Measurements from ENCODE around the gene GYPC.

Gene GYPC

DNA sequence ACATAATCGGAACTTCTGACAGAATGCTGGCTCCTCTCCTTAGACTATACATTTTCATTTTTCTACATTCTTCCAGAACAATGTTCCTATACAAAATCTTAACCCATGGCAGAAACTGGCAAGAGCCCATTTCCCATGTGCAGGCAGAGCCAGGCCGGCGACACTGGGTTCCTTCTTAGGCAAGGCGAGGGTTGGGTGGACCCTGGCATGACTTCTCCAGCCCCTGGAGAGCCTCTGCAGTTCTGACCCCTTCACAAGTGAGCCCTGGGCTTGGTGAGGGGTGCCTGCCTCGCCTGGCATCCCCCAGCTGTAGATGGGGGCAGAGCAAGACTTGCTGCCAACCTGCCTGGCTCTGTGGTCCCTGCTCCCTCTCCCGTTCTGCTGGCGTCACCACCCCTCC lies 5.0 kb downstream of the GYPC start:
- Histone ChIP-seq H3K9ac (ENCODE audit: low read length) (no peak overlapping the region), H3K36me3 (ENCODE audit: insufficient read depth, low read length) (no peaks in the 10 kb centered on the region), H3K9me3 (ENCODE audit: low read length) (no peaks in the 10 kb centered on the region), H3K4me1 (ENCODE audit: insufficient read depth, low read length) (peaks cover 80% of the 10 kb centered on the region), H3K27ac (ENCODE audit: low read depth, low read length) (no peak overlapping the region), H3K27me3 (ENCODE audit: control insufficient read depth in 1 of 2, insufficient read depth in 2 of 2, low read length in 2 of 2) (no peaks in the 10 kb centered on the region), H3K4me3 (ENCODE audit: low read depth in 1 of 2, low read length in 2 of 2) (no peak overlapping the region)

DNA sequence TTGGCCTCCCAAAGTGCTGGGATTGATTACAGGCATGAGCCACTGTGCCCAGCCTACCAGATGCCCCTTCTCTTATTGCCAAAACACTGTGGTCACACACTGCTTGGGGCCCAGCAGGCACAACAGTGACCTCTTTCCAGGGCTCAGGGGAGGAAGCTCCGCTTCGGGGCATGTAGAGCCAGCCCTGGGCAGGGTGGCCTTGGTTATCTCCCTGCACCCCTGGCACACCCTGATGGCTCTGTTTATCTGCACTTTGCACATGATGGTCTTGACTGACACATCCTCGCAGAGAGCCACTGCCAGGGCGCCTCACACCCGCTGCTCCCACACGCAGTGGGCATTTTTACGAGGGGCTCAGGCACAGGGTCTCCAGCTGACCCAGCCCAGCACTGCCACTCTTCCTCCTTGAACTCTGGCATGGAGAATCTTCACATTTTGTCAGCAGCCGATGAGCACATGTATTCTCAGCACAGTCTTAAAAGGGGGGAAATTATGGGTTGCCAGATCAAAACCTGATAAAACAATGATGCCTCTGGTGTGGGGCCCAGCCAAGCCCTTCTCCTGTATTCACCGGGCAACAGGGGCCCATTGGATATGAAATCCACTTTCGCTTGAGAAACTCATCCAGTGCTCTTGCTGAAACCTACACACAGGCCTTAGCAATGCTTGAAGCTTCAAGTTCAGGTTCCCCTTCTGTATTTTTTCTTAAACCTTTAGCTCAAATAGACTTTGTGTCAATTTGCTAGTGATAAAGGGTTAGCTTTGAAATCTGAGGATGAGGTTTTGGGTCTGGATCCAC lies 5.9 kb downstream of the GYPC start:
- Histone ChIP-seq H3K27me3 (ENCODE audit: control insufficient read depth in 1 of 2, insufficient read depth in 2 of 2, low read length in 2 of 2) (no peaks in the 10 kb centered on the region), H3K9ac (ENCODE audit: low read length) (no peak overlapping the region), H3K4me1 (ENCODE audit: insufficient read depth, low read length) (peaks cover 89% of the 10 kb centered on the region), H3K9me3 (ENCODE audit: low read length) (no peaks in the 10 kb centered on the region), H3K36me3 (ENCODE audit: insufficient read depth, low read length) (no peaks in the 10 kb centered on the region), H3K27ac (ENCODE audit: low read depth, low read length) (no peak overlapping the region), H3K4me3 (ENCODE audit: low read depth in 1 of 2, low read length in 2 of 2) (no peak overlapping the region)

DNA sequence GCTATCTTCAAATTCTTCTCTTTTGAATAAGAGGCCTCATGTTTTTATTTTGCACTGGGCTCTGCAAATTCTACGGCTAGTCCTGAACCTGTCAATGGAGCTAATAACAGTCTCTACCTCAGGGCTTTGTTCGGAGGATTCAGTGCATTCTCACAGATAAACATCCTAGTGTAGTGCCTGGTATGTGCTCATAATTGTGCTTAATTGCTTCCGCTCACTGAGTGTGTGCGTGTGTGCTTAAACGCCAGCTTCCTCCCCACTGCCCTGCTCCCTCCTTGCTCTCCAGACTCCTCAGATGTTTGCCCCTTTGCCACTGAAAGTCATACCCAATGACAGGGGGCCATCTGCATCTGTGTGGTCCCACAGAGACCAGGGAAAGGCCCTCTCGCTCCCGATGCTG lies 6.7 kb downstream of the GYPC start:
- Histone ChIP-seq H3K4me1 (ENCODE audit: insufficient read depth, low read length) (peaks cover 87% of the 10 kb centered on the region), H3K27ac (ENCODE audit: low read depth, low read length) (no peak overlapping the region), H3K27me3 (ENCODE audit: control insufficient read depth in 1 of 2, insufficient read depth in 2 of 2, low read length in 2 of 2) (no peaks in the 10 kb centered on the region), H3K9me3 (ENCODE audit: low read length) (no peaks in the 10 kb centered on the region), H3K9ac (ENCODE audit: low read length) (no peak overlapping the region), H3K4me3 (ENCODE audit: low read depth in 1 of 2, low read length in 2 of 2) (no peak overlapping the region), H3K36me3 (ENCODE audit: insufficient read depth, low read length) (no peaks in the 10 kb centered on the region)

DNA sequence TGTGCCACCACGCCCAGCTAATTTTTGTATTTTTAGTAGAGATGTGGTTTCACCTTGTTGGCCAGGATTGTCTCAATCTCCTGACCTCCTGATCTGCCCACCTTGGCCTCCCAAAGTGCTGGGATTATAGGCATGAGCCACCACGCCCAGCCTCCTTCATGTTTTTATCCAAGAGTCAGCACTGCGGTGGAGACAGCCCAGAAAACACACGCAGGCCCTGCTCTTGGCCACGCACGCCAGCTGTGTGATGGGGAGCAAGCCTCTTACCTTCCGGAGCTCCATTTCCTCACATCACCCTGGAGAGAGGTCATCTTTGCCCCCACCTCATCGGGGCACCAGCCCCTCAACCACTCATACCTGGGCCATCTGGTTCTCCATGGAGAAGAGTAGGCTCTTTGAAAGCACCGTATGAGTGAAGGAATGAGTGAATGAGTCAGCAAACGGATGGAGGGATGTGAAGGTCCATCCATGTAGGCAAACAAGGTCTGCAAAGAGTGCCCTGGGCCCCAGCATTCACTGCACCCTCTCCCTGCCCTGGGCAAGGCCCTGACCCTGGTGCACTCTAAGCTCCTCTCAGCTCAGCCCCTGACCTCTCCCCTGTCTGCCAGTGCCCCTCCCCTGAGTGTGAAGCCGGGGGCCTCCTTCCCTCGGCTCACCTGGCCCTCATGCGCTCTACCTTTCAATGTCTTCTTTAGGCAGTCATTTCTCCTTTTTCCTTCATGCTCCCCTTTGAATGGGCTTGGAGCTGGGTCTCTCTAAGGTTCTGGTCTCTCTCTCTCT lies 7.4 kb downstream of the GYPC start:
- no peaks in the 10 kb centered on the region for H3K27me3 ChIP-seq (ENCODE audit: control insufficient read depth in 1 of 2, insufficient read depth in 2 of 2, low read length in 2 of 2)
- no peak overlapping the region for H3K9ac ChIP-seq (ENCODE audit: low read length)
- no peak overlapping the region for H3K4me3 ChIP-seq (ENCODE audit: low read depth in 1 of 2, low read length in 2 of 2)
- H3K27ac ChIP-seq (ENCODE audit: low read depth, low read length), result no peak overlapping the region
- no peaks in the 10 kb centered on the region for H3K9me3 ChIP-seq (ENCODE audit: low read length)
- H3K36me3 ChIP-seq (ENCODE audit: insufficient read depth, low read length), result peaks cover under 1% of the 10 kb centered on the region
- peaks cover 79% of the 10 kb centered on the region for H3K4me1 ChIP-seq (ENCODE audit: insufficient read depth, low read length)

DNA sequence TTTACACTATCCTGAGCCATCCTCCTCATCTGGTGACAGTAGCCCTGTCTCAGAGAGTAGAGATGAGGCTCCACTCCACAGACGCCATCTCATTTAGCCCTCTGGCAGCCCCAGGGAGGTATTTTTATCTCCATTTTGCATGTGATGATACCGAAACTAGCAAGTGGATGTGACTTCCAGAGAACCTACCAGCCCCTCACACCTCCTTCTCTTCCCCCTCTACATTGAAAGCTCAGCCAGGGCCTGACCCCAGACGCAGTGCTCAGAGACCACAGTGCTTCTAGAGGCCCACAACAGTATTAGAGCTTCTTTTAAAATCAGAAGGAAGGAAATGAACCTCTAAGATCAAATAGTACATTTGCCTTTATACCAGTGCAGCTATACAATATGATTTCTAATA lies 8.3 kb downstream of the GYPC start:
- Histone ChIP-seq H3K9ac (ENCODE audit: low read length) (no peak overlapping the region), H3K4me3 (ENCODE audit: low read depth in 1 of 2, low read length in 2 of 2) (no peak overlapping the region), H3K36me3 (ENCODE audit: insufficient read depth, low read length) (peaks cover 9% of the 10 kb centered on the region), H3K27me3 (ENCODE audit: control insufficient read depth in 1 of 2, insufficient read depth in 2 of 2, low read length in 2 of 2) (no peaks in the 10 kb centered on the region), H3K4me1 (ENCODE audit: insufficient read depth, low read length) (peaks cover 75% of the 10 kb centered on the region), H3K9me3 (ENCODE audit: low read length) (no peaks in the 10 kb centered on the region), H3K27ac (ENCODE audit: low read depth, low read length) (no peak overlapping the region)

DNA sequence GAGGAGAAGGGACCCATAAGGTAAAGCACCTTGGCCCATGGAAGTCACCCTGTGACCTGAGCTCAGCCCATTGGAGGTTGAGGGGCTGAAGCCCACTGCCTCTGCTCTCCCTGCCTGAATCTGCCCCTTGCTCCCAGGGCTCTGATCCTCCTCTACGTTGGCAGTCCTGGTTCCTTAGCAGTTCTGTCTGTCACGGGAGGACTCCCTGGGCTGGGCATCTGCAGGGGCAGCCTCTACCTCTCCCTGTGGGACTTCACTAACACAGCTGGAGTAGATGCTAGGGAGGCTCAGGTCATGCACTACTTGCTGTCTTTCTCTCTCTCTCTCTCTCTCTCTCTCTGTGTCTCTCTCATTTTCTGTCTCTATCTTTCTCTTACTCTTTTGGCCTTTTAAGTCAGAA lies 8.7 kb downstream of the GYPC start:
- Histone ChIP-seq H3K27ac (ENCODE audit: low read depth, low read length) (no peak overlapping the region), H3K9me3 (ENCODE audit: low read length) (no peaks in the 10 kb centered on the region), H3K36me3 (ENCODE audit: insufficient read depth, low read length) (peaks cover 11% of the 10 kb centered on the region), H3K9ac (ENCODE audit: low read length) (no peak overlapping the region), H3K27me3 (ENCODE audit: control insufficient read depth in 1 of 2, insufficient read depth in 2 of 2, low read length in 2 of 2) (no peaks in the 10 kb centered on the region), H3K4me1 (ENCODE audit: insufficient read depth, low read length) (peaks cover 75% of the 10 kb centered on the region), H3K4me3 (ENCODE audit: low read depth in 1 of 2, low read length in 2 of 2) (no peak overlapping the region)

DNA sequence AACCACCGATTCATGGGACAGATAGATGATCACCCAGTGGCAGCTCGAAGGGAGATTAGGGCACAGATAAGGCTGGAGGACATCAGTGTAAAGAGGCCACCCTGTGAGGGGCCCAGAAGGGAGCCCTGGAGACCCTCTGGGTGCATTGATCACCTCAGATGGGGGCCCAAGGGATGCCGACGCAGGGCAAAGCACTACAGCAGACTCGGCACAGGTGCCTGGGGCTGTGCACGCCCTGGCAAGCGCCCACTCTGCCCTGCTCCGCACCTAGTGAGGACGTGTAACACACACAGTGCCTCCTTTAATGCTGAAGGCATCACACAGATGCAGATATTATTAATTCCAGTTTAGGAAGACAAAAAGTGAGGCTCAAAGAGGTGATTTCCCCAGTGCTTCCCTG lies 9.5 kb downstream of the GYPC start:
- Histone ChIP-seq H3K27me3 (ENCODE audit: control insufficient read depth in 1 of 2, insufficient read depth in 2 of 2, low read length in 2 of 2) (no peaks in the 10 kb centered on the region), H3K9ac (ENCODE audit: low read length) (no peak overlapping the region), H3K9me3 (ENCODE audit: low read length) (no peaks in the 10 kb centered on the region), H3K4me3 (ENCODE audit: low read depth in 1 of 2, low read length in 2 of 2) (no peak overlapping the region), H3K4me1 (ENCODE audit: insufficient read depth, low read length) (peaks cover 75% of the 10 kb centered on the region), H3K36me3 (ENCODE audit: insufficient read depth, low read length) (peaks cover 11% of the 10 kb centered on the region), H3K27ac (ENCODE audit: low read depth, low read length) (no peak overlapping the region)

DNA sequence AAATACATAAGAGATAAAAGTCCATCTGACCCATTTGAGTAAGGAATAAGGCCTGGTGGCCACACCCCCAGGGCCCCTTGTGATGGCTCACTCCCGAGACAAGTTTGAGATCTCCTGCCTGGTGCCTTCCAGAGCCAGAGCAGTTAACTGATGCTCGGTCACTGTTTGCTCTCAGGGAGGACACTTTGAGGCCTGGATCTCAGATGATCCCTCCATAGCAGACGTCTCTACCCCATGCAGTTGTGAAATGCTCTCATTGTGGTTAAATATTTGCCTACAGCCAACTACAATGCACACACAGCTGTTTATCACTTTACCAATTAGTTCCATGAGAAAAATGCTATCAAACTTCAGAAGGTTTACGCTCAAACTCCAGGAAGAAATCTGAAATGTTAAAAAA lies 12.3 kb downstream of the GYPC start:
- H3K36me3 ChIP-seq (ENCODE audit: insufficient read depth, low read length), result peaks cover 15% of the 10 kb centered on the region
- peaks cover 52% of the 10 kb centered on the region for H3K4me1 ChIP-seq (ENCODE audit: insufficient read depth, low read length)
- no peaks in the 10 kb centered on the region for H3K9me3 ChIP-seq (ENCODE audit: low read length)
- H3K27ac ChIP-seq (ENCODE audit: low read depth, low read length), result no peak overlapping the region
- no peak overlapping the region for H3K9ac ChIP-seq (ENCODE audit: low read length)
- no peak overlapping the region for H3K4me3 ChIP-seq (ENCODE audit: low read depth in 1 of 2, low read length in 2 of 2)
- no peaks in the 10 kb centered on the region for H3K27me3 ChIP-seq (ENCODE audit: control insufficient read depth in 1 of 2, insufficient read depth in 2 of 2, low read length in 2 of 2)

DNA sequence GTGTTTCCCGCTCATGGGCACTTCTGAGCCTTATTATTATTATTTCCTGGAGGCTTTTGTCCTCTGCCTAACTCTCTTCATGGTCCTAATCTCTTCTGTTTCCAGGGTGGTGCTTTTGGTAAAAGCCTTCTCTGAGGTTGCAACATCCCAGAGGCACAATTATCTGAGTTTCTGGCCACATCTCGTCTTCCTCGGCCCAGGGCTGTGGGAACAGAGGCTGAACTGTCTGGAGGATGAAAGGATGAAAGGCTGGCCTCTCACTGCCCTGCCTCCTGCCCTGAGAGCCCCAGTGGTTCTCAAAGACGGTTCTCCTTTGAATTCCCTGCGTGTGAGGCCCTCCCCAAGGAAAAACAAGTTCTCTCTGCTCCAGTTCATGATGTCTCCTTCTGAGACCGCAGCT lies 13.8 kb downstream of the GYPC start:
- no peaks in the 10 kb centered on the region for H3K9me3 ChIP-seq (ENCODE audit: low read length)
- H3K27me3 ChIP-seq (ENCODE audit: control insufficient read depth in 1 of 2, insufficient read depth in 2 of 2, low read length in 2 of 2), result no peaks in the 10 kb centered on the region
- peaks cover 37% of the 10 kb centered on the region for H3K4me1 ChIP-seq (ENCODE audit: insufficient read depth, low read length)
- no peak overlapping the region for H3K4me3 ChIP-seq (ENCODE audit: low read depth in 1 of 2, low read length in 2 of 2)
- H3K9ac ChIP-seq (ENCODE audit: low read length), result no peak overlapping the region
- H3K36me3 ChIP-seq (ENCODE audit: insufficient read depth, low read length), result peaks cover 19% of the 10 kb centered on the region
- H3K27ac ChIP-seq (ENCODE audit: low read depth, low read length), result no peak overlapping the region

DNA sequence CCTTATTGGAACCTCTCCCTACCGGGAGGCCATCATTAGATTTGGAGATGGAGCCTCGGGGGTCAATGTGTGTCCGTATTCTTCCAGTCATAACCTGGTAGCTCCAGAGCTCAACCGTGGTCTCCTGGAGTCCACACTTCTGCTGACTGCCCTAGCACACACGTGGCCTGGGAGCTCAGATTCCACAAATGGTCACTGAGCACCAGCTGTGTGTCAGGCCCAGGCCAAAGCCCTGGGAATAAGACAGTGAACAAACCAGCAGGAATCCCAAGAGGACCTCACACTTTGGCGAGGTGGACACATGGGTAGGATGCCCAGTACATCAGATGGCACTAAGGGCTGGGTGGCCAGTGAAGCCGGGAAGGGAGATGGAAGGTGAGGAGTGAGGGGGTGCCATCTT lies 15.5 kb downstream of the GYPC start:
- Histone ChIP-seq H3K4me1 (ENCODE audit: insufficient read depth, low read length) (peaks cover 22% of the 10 kb centered on the region), H3K27ac (ENCODE audit: low read depth, low read length) (no peak overlapping the region), H3K36me3 (ENCODE audit: insufficient read depth, low read length) (peaks cover 19% of the 10 kb centered on the region), H3K4me3 (ENCODE audit: low read depth in 1 of 2, low read length in 2 of 2) (no peak overlapping the region), H3K9me3 (ENCODE audit: low read length) (no peaks in the 10 kb centered on the region), H3K27me3 (ENCODE audit: control insufficient read depth in 1 of 2, insufficient read depth in 2 of 2, low read length in 2 of 2) (no peaks in the 10 kb centered on the region), H3K9ac (ENCODE audit: low read length) (no peak overlapping the region)

DNA sequence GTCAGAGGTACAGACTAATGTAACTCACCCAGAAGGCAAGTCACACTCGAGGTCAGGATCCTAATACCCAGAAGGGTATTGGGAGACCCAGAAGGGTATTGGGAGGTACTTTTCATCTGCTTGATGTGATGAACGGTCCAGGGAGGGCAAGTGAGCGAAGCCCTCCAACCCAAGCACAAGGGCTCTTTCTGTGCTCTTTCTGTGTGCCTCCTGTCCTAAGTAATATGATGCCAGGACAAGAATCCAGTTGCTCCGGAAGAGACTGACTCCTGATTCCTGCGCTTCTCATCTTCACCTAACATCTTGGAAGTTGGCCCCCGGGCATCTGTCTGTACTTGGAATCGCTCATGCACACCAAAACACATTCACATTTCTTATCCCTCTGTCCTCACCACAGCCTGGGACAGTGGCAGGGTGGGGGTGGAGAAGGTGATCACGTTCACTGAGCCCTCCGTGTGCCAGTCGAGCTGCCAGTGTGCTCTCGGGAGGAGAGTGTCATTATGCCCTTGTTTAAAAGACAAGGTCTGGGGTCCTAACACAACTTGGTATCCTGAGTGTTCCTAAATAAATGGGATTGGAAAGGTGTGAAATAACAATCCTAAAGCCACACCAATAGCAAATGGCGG lies 17.1 kb downstream of the GYPC start:
- Histone ChIP-seq H3K27ac (ENCODE audit: low read depth, low read length) (no peak overlapping the region), H3K4me3 (ENCODE audit: low read depth in 1 of 2, low read length in 2 of 2) (no peak overlapping the region), H3K27me3 (ENCODE audit: control insufficient read depth in 1 of 2, insufficient read depth in 2 of 2, low read length in 2 of 2) (no peaks in the 10 kb centered on the region), H3K4me1 (ENCODE audit: insufficient read depth, low read length) (peaks cover 22% of the 10 kb centered on the region), H3K9me3 (ENCODE audit: low read length) (no peaks in the 10 kb centered on the region), H3K9ac (ENCODE audit: low read length) (no peak overlapping the region), H3K36me3 (ENCODE audit: insufficient read depth, low read length) (peaks cover 19% of the 10 kb centered on the region)

Data from muscle layer of colon (tissue), 2 donors.